HG02885 (cell line): ENCODE data around the gene ABCC4.
A peak's percentile ranks its signal among the peaks of the same experiment; 100 is the strongest.
"Not testable (repeated sequence)": the region's sequence is repeated elsewhere in the genome, so short reads cannot be mapped to it uniquely, and the experiment has no call there.

Experiments
- ATAC-seq: cut with Tn5 transposase; IDR thresholded peaks from one replicate; pipeline ENCODE4 v1.9.1; 2021; ENCODE audit warnings: mild to moderate bottlenecking; ENCODE audit not compliant: unreplicated experiment, poor library complexity

The ABCC4 gene

DNA sequence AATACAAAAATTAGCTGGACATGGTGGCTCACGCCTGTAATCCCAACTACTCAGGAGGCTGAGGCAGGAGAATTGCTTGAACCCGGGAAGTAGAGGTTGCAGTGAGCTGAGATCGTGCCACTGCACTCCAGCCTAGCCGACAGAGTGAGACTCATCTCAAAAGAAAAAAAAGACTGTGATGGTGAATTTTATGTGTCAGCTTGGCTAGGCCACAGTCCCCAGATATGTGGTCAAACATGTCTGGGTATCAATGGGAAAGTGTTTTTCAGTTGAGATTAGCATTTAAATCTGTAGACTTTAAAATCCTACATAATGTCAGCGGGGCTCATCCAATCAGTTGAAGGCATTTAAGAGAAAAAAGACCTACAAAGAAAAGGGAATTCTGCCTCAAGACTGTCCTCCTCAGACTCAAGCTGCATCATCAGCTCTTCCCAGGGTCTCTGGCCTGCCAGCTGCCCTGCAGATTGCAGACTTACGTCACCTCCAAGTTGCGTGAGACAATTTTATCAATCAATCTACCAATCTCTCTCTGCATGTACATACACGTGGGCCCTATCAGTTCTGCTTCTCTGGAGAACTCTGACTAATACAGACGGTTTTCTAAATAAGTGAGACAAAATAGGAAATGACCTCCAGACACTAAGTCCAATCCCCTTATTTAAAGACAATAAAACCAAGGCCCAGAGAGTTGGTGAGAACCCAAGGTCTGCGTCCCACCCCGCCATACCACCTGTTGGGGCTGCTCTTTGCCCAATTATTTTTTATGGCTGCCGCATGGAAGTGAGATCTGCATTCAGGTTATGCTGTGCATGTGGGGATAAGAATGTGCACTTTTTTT is 99.2 kb downstream of the ABCC4 start:
- no peak for ATAC-seq

DNA sequence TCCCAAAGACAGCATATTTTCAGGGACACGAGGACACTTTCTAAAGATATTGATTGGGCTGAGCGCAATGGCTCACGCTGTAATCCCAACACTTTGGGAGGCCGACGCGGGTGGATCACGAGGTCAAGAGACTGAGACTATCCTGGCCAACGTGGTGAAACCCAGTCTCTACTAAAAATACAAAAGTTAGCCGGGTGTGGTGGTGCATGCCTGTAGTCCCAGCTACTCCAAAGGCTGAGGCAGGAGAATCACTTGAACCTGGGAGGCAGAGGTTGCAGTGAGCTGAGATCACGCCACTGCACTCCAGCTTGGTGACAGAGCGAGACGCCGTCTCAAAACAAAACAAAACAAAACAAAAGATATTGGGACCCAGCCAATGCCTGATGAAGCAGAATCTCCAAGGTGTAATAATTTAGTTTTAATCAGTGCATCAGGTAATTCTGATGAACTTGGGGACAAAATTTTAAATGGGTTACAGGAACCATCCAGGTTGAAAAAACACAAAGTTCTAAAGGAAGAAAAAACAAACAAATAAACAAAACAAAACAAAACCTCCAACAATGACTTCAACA is 100.8 kb downstream of the ABCC4 start:
- ATAC-seq: not testable (repeated sequence)

DNA sequence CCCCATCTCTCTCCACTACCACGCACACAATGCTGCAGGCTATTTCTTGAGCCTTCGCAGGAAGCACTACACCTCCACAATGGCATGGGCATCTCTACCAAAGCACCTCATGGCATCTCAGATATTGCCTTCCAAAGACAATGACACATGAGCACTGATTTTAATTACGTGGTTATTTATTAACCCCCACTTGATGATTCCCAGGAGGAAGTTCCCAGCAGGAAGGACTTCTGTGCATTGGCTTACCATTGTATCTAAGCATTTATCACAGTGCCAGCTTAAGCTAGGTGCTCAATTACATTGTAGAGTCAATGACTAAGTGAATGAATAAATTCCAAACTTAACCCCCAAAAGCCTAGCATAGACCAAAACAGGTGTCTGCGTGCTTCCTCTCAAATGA is 101.4 kb downstream of the ABCC4 start:
- no peak for ATAC-seq

DNA sequence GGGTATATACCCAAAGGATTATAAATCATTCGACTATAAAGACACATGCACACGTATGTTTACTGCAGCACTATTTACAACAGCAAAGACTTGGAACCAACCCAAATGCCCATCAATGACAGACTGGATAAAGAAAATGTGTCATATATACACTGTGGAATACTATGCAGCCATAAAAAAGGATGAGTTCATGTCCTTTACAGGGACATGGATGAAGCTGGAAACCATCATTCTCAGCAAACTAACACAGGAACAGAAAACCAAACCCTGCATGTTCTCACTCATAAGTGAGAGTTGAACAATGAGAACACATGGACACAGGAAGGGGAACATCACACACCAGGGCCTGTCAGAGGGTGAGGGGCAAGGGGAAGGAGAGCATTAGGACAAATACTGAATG is 102.6 kb downstream of the ABCC4 start:
- ATAC-seq: not testable (repeated sequence)

DNA sequence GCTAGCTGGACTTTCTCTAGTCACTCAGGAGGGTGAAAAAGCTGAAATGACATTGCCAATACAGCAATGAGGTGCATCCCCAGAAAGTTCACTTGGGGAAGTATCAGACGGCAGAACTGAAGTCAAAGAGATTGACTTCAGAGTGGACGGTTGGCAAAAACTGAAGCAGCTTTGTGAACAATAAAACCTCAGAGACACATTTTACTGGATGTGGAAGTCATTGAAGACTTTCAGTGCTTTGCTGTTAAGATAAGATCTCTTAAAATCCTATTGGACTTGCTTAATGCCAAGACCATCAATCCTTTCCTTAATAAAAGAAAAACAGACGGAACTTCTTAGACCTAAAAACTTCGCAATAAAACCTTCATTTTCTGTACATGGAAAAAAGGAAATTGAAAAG is 103.7 kb downstream of the ABCC4 start:
- ATAC-seq: no peak

DNA sequence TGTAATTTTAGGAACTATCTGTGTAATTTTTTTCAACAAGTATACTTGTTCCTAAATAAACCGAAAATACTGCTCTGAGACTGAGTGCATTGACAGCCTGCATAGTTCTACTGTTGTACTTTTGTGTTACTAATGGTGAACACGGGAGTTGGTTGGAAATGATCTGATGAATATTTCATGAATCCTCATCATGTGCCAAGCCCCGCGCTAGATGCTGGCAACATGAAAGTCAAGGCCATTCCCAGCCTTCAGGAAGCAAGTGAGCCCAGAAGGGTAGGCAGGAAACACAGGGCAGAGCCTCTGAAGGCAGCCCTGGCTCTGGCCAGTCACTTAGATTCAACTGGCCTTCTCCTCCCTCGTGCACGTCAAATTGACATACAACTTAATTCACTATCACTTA is 106.1 kb downstream of the ABCC4 start:
- ATAC-seq: no peak

DNA sequence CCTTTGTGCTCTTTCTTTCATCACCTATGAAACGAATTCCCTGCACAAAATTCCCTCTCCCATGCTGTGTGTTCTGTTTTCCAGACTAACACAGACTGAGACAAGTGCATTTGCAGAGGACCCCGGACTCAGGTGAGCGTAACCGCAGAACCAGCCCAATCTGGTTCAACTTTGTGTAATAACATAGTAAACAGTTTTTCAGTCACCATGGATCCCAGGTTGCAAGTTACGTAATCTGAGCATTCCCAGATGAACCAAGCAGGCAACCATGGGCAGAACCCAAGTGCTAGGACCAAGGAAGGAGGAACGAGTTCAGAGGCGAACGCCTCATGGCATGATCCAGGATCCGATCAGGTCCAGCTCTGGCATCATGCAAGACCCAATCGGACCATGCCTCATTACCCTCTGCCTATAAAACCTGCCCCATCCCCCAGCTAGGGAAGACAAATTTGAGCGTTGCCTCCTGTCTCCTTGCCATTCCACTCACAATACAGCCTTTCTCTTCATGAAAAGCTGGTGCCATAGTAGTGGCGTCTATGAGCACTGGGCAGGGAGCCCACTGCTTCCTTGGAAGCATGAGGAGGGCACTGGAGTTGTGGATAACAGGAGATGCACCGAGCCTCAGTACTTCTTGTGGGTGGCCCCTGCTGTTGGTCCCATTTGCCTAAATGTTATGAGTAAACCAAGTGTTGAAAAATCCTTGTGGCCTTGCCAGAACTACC is 107.6 kb downstream of the ABCC4 start:
- ATAC-seq: no peak

DNA sequence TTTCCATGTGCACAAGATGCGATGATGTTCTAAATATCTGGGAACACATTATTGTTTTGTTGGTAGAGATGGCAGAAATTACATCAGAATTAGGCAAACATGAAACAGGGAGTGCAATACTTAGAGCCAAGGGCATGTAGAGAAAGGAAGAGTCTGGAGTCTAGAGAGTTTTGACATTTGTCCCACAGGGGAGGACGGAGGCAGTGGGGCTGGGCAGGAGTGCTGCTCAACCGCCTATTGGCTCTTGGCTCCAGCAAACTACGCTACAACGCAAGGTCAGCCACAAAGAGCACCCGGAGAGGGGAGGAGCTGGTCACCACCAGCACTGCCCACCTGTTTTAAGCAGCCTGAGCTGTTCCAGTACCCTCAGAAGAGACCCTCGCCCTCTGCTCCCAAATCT is 108.3 kb downstream of the ABCC4 start:
- ATAC-seq: no peak

DNA sequence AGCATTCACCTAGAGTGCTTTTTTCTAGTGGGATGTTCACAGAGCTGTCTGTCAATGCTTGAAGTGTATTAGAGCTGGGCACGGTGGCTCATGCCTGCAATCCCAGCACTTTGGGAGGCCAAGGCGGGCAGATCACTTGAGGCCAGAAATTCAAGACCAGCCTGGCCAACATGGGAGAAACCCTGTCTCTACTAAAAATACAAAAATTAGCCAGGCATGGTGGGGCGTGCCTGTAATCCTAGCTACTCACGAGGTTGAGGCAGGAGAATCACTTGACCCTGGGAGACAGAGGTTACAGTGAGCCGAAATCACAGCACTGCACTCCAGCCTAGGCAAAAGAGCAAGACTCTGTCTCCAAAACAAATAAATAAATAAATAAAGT is 108.7 kb downstream of the ABCC4 start:
- ATAC-seq: not testable (repeated sequence)

DNA sequence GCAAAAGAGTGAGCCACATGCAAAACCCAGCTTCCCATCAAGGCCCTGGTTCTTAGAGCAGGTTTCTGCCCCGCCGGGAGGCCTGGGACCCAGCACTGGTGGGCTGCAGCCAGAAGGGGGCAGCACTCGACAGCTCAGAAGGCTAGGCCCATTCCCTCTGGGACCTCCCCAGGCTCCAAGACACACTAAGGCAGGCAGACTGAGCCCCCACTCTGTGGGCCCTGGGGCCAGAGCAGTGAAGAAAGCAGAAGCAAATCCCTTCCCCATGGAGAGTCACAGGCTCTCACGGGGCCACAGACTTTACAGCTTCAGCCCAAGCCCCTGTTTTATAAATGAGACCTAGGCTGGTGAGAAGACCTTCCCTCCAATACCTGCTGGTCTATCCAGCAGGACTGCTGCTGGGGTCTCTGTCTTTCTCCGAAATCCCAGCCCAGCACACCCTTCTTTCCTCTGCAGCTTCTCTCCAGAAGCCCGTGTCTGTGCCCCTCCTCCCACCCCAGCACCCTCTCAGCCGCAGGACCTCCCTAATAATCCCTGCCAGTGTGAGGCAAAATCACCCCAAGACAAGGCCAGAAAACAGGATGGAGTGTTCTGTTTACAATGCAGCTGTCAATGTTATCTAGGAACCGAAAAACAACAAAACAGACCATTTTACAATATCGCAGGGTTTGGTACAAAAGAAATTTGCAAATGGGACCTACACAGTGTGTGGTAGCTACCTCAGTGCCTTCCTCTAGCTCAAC is 109.3 kb downstream of the ABCC4 start:
- ATAC-seq: peak; percentile 97

DNA sequence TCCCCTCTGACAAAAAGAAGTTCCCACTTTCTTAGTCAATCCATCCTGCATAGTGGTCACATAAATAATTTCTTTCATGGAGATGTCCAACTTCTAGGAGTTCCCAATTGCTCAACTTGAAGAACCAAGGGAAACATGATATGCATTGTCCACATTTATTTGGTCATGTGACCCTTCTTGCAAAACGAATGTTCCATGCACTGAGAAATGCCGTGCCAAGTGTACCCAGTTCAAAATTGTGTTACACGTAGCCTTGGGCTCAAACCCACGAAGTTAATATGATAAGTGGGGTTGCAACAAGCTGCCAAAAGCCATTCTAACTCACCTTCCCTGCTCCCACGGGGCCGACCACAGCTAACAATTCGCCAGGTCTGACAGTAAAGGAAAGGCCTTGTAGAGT is 113.1 kb downstream of the ABCC4 start:
- ATAC-seq: no peak

DNA sequence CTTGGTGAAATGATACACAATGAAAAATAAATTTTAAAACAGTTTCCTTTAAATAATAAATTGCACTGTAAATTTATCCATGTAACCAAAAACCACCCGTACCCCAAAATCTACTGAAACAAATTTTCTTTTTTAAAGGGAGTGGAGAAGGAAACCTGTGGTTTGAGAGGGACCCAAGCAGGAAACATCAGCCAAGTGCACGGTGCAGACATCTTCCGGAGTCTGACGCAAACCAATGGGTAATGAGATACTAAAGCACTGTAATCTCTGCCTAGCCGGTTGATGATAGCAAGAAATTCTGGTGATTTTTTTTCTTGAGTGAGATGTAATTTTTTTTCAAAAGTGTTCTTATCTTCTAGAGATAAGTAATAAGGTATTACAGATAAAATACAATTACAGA is 115.4 kb downstream of the ABCC4 start:
- no peak for ATAC-seq

DNA sequence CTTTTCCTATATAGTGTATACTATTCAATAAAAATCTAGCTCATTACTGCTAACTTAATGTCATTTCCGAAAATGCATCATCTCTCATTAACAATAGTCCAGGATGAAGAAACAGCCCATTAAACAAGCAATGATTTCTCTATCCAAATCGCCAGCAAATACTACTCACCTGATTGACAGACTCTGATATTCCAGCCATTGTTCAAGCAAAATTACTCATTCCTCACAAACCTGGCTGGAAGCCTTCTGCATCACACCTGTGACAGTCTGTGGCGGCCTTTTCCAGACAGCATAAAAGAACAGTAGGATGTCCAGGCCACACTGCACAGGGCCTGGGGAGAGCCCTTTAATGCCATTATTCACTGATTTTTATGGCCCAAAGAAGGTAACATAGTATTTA is 115.9 kb downstream of the ABCC4 start:
- ATAC-seq: no peak

DNA sequence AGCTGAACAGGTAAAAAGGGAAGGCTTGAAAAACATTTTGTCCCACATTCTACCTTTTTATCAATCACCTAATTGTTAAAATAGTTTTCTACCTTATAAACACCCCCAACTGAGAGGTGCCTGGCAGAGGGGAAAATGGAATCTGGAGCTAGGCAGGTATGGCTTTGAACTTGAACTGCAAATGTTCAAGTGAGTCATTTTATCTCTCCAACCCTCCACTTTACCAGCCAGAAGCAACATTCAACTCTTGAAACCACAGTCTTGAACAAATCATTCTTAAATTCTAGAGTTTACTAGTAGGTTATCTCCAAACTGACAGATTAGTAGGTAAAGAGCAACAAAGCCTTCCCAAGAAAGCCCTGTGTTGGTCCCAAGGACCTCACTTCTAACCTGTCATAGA is 116.9 kb downstream of the ABCC4 start:
- ATAC-seq: no peak

DNA sequence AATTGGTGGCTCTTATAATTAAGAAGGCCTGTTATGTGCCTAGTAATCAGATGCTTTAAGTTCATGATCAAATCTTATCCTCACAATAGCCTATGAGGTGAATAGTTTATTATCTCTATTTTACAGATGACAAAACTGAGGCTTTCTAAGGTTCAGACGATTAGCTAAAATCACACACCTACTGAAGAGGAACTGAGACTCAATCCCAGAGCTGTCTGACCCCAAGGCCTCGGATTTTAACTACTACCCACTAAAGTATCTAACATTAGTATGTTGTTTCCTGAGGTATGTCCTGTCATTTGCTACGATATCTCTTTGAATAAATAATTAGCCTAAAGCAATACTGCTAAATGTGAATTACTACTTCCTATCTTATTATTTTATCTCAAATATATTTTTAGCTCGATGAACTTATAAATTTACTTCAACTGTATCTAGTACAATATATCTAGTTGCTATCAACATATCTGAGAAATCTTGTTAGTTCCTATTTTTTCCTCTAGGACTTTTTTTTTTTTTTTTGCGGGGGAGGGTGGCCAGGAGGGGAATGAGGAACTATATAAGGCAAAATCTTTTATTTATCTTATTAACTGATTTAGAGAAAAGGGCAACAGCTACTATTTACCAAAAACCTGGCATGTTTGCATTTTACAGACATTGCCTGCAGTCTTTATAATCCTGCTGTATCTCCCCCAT is 118.5 kb downstream of the ABCC4 start:
- ATAC-seq: peak; percentile 58

DNA sequence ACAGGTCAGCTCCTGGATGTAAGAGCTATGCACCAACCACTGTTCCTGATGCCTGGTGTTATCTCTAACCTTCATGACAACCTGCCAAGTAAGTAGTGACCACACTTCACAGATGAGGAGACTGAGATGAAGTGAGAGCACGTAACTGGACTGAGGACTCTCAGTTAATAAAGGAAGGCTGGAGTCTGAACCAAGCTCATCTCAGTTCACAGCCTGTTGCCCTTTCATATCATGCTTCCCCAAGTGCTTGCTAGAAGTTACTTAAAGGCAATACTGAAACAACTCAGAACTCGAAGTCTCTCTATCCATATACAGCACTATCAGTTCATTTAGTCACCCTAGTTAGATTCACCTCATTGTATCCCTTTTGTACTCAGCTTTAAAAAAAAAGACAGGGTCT is 119.7 kb downstream of the ABCC4 start:
- ATAC-seq: peak; percentile 79

DNA sequence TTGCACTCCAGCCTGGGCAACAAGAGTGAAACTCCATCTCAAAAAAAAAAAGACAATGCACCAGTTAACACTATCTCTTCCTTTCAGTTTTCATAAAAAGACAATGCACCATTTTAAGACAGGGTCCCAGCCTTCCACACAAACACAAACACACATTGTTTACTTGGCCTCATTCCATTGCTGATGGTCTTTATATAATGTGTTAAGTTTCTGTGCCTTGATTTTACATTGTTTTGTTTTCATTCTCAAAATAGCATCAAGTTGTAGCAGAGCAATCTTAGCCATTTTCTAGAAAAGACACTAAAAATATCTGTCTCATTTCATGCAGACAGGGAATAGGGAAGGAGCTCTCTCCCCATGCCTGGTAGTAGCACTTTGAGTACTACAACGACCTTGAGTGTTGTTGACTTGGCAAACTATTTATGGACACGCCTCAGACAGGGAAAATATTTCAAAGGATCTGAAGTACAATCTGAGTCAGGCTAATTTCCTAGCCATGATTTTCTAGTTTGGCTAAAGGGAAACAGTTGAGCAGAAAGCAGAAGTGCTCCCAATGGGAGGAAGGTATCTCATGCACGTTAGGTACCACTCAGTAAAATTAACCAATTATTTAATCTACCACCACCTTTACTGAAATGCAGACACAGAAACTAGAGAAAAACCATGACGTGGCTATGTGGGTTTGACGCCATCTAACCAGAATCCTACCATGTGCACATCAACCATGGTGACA is 120.6 kb downstream of the ABCC4 start:
- no peak for ATAC-seq

DNA sequence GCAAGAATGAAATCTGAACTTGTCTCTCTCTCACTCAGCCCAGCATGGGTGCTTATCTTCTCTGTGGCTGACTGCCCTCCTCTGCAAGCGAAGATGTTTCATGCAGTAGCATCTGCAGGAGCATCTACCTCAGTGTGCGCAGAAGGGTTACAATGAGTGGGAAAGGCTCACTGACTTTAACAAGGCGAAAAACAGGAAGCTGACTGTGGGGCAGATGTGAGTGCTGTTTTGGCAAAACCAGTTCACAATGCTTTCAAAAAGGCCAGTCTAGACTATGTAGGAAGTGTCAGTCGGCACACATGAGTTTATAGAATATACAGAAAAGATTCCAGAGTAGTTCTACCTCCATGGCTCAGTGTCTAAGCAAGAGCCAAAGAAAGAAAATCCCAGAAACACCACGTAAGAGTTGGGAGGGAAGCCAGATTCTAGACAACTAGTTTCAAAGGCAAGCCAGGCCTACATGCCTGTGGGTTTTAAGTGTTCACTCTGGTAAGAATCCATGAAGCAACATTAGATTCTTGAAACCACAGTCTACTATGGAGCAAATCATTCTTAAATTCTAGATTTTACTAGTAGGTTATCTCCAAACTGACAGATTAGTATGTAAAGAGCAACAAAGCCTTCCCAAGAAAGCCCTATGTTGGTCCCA is 124.5 kb downstream of the ABCC4 start:
- ATAC-seq: no peak

DNA sequence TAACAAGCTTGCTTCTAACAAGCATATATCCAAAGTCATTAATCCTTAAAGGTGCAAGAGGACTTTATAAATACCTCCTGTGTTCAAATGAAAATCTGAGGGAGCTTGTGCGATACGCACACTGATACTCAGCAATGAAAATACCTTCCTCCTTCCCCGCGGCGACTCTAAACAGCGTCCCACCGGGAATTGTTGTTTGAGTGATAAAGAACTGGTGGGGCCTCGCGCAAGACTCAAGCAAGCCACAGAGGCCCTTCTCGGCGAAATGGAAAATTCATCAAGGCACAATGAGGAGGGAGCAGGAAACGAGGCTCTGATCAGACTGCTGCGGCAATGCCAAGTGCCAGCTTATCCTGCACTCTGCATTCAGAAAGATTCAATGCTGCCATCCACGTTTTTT is 126.7 kb downstream of the ABCC4 start:
- no peak for ATAC-seq
